GM23338 (cell line): ENCODE data around the gene TWSG1. TPM values are rescaled to one million over a fixed set of nuclear protein-coding genes. Genes with fewer than 3 reads are reported as not detected.

Experiments used
- ATAC-seq: fragments of 200-7000 bp; cut with Tn5 transposase; 3 replicates; pipeline ENCODE4 v1.9.1; 2020
- DNase-seq: peaks from one replicate; pipeline ENCODE4 v3.0.0-alpha.2; 2015; ENCODE audit warnings: low spot score
- H2AFZ ChIP-seq: fragments of 200-600 bp; sonication (generic); 2 replicates; pipeline ENCODE4 v1.8.0; 2016; ENCODE audit warnings: antibody characterized with exemption, mild to moderate bottlenecking, moderate library complexity
- H3F3A ChIP-seq: fragments of 200-600 bp; sonication (generic); replicated peaks from 2 replicates; pipeline ENCODE4 v1.8.0; 2017; ENCODE audit warnings: antibody characterized with exemption, mixed run types, low read depth
- H3K27ac ChIP-seq: fragments of 200-600 bp; sonication (generic); 2 replicates; pipeline ENCODE4 v1.6.1; 2016; ENCODE audit warnings: low read depth
- H3K27me3 ChIP-seq: fragments of 200-600 bp; sonication (generic); 2 replicates; pipeline ENCODE4 v1.8.0; 2016; ENCODE audit warnings: mild to moderate bottlenecking, mixed run types, moderate library complexity; ENCODE audit not compliant: insufficient read depth
- H3K36me3 ChIP-seq: fragments of 200-600 bp; sonication (generic); 2 replicates; pipeline ENCODE4 v1.8.0; 2016; ENCODE audit warnings: mild to moderate bottlenecking; ENCODE audit not compliant: insufficient read depth
- H3K4me1 ChIP-seq: fragments of 200-600 bp; sonication (generic); 2 replicates; pipeline ENCODE4 v1.8.0; 2016; ENCODE audit warnings: mild to moderate bottlenecking, moderate library complexity; ENCODE audit not compliant: insufficient read depth
- H3K4me2 ChIP-seq: fragments of 200-600 bp; sonication (generic); 2 replicates; pipeline ENCODE4 v1.7.1; 2017; ENCODE audit warnings: mixed run types
- H3K4me3 ChIP-seq: fragments of 200-600 bp; sonication (generic); 2 replicates; pipeline ENCODE4 v1.6.1; 2016; ENCODE audit warnings: mixed run types
- H3K79me2 ChIP-seq: fragments of 200-600 bp; sonication (generic); replicated peaks from 2 replicates; pipeline ENCODE4 v1.8.0; 2017; ENCODE audit warnings: mild to moderate bottlenecking; ENCODE audit not compliant: insufficient read depth
- H3K9me2 ChIP-seq: fragments of 200-600 bp; sonication (generic); 2 replicates; pipeline ENCODE4 v1.8.0; 2017; ENCODE audit not compliant: insufficient read depth
- H4K20me1 ChIP-seq: fragments of 200-600 bp; sonication (generic); replicated peaks from 2 replicates; pipeline ENCODE4 v1.8.0; 2017; ENCODE audit warnings: mild to moderate bottlenecking; ENCODE audit not compliant: insufficient read depth
- H3K27ac Mint-ChIP-seq: 2 replicates; pipeline ENCODE4 v1.8.0; 2020; ENCODE audit warnings: inconsistent platforms, mild to moderate bottlenecking, moderate library complexity, mixed read lengths
- H3K27me3 Mint-ChIP-seq: 3 replicates; pipeline ENCODE4 v1.8.0; 2022; ENCODE audit warnings: low read depth, mild to moderate bottlenecking, moderate library complexity, mixed read lengths, inconsistent platforms; ENCODE audit not compliant: insufficient read depth, poor library complexity
- H3K36me3 Mint-ChIP-seq: 3 replicates; pipeline ENCODE4 v1.8.0; 2021; ENCODE audit warnings: low read depth, mild to moderate bottlenecking, inconsistent platforms, moderate library complexity, mixed read lengths
- H3K4me1 Mint-ChIP-seq: 3 replicates; pipeline ENCODE4 v1.8.0; 2020; ENCODE audit warnings: mild to moderate bottlenecking, inconsistent platforms, mixed read lengths
- H3K4me3 Mint-ChIP-seq: 3 replicates; pipeline ENCODE4 v1.8.0; 2021; ENCODE audit warnings: moderate library complexity, mild to moderate bottlenecking, inconsistent platforms, mixed read lengths
- H3K9me3 Mint-ChIP-seq: 3 replicates; pipeline ENCODE4 v1.8.0; 2020; ENCODE audit warnings: moderate library complexity, mild to moderate bottlenecking, inconsistent platforms, mixed read lengths
- CREB1 ChIP-seq: fragments of 250-450 bp; sonication (Bioruptor Pico); IDR thresholded peaks from 2 replicates; pipeline ENCODE4 v1.5.0; 2020; ENCODE audit warnings: low read depth, mild to moderate bottlenecking, moderate library complexity
- EZH2 ChIP-seq: fragments of 200-600 bp; sonication (generic); IDR thresholded peaks from one replicate; pipeline ENCODE4 v1.8.0; 2017; ENCODE audit warnings: antibody characterized with exemption, mild to moderate bottlenecking, low read depth; ENCODE audit not compliant: unreplicated experiment
- EZH2phosphoT487 ChIP-seq: fragments of 200-600 bp; sonication (generic); IDR thresholded peaks from one replicate; pipeline ENCODE4 v1.8.1; 2018; ENCODE audit warnings: antibody characterized with exemption; ENCODE audit not compliant: unreplicated experiment
- JUNB ChIP-seq: IDR thresholded peaks from one replicate; pipeline ENCODE4 v1.6.1; 2016; ENCODE audit warnings: antibody characterized with exemption; ENCODE audit not compliant: unreplicated experiment
- NANOG ChIP-seq: IDR thresholded peaks from 2 replicates; pipeline ENCODE4 v1.6.1; 2016; ENCODE audit warnings: antibody characterized with exemption, borderline replicate concordance
- POLR2AphosphoS5 ChIP-seq: IDR thresholded peaks from 2 replicates; pipeline ENCODE4 v1.6.1; 2016; ENCODE audit warnings: antibody characterized with exemption, low read depth
- STAT1 ChIP-seq: IDR thresholded peaks from one replicate; pipeline ENCODE4 v1.6.1; 2016; ENCODE audit warnings: antibody characterized with exemption; ENCODE audit not compliant: unreplicated experiment
- ZNF114 ChIP-seq: fragments of 250-450 bp; sonication (Bioruptor Pico); IDR thresholded peaks from 2 replicates; pipeline ENCODE4 v1.5.0; 2020; ENCODE audit warnings: mild to moderate bottlenecking, moderate library complexity
- ZNF331 ChIP-seq: fragments of 250-450 bp; sonication (Bioruptor Pico); IDR thresholded peaks from 2 replicates; pipeline ENCODE4 v1.5.0; 2020; ENCODE audit warnings: low read depth, mild to moderate bottlenecking, moderate library complexity
- polyA plus RNA-seq: library from polyadenylated mRNA; unstranded; fragments of >200 nt; fragmentation: Nextera tagmentation; extraction: Ambion mirVana; gene quantifications from 2 replicates; pipeline ENCODE4 v1.2.1, GENCODE V29; 2016
- total RNA-seq: library from RNA; depleted of rRNA; stranded (reverse); fragments of >200 nt; shearing (Covaris generic); gene quantifications from 2 replicates; pipeline ENCODE4 v1.2.3, GENCODE V29; 2014
- TF ChIP-seq, protein P1 (sequence below), 2 experiments: fragments of 200-600 bp in 1 of 2; sonication (generic) in 1 of 2; conservative IDR thresholded peaks; 2 replicates each; pipeline versions ENCODE4 v1.5.1 to v1.6.1; 2016 to 2017; ENCODE audit warnings: antibody characterized with exemption in 2 of 2, low read depth in 2 of 2, mild to moderate bottlenecking in 2 of 2, moderate library complexity in 1 of 2
- TF ChIP-seq, protein P2 (sequence below): IDR thresholded peaks from 2 replicates; pipeline ENCODE4 v1.6.1; 2016; ENCODE audit warnings: antibody characterized with exemption
- TF ChIP-seq, protein P3 (sequence below): IDR thresholded peaks from one replicate; pipeline ENCODE4 v1.6.1; 2018; ENCODE audit warnings: antibody characterized with exemption; ENCODE audit not compliant: unreplicated experiment

TWSG1 gene
- total and polyA plus RNA-seq, 2 experiments from 2014 or later, result 11.5 to 29.1 TPM

DNA sequence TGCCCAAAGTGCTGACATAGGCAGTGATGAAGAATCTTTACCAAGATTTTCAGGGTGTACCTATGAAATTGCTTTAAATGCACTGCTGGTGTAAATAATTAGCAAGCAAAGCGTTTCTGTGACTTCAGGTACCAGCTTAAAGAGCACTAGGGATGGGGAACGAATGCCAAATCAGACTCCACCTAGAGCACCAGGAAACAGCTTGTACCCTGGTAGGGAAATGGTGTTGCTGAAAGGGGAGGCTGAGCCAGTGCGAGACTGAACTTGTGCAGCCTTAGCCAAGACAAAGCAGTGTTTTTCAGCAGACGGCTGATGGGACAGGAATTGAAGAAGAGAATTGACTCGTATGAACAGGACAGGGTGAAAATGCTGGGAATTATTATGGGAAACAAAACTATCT is 65.6 kb downstream of the TWSG1 start:
- no peak for ATAC-seq
- DNase-seq, result no peak
- H3K27me3 ChIP-seq, result no peaks in the 10 kb centered on the region
- peaks cover 9% of the 10 kb centered on the region; the same call in 1 of the 3 replicates for H3K36me3 Mint-ChIP-seq
- no peak overlapping the region for H3K27ac Mint-ChIP-seq
- no peaks in the 10 kb centered on the region for H3F3A ChIP-seq
- no peak overlapping the region for H3K27ac ChIP-seq
- H3K4me3 ChIP-seq, result no peak overlapping the region
- no peak overlapping the region for H2AFZ ChIP-seq
- no peak overlapping the region for H3K4me3 Mint-ChIP-seq
- H3K4me2 ChIP-seq, result no peak overlapping the region
- no peaks in the 10 kb centered on the region for H3K9me3 Mint-ChIP-seq
- peaks cover 2% of the 10 kb centered on the region for H3K27me3 Mint-ChIP-seq
- no peaks in the 10 kb centered on the region for H3K4me1 Mint-ChIP-seq
- no peaks in the 10 kb centered on the region for H4K20me1 ChIP-seq
- no peaks in the 10 kb centered on the region for H3K4me1 ChIP-seq
- H3K79me2 ChIP-seq, result no peaks in the 10 kb centered on the region
- no peaks in the 10 kb centered on the region for H3K36me3 ChIP-seq
- no peaks in the 10 kb centered on the region; the same call in 1 of the 2 replicates for H3K9me2 ChIP-seq
- TF ChIP-seq EZH2phosphoT487 (no peak), NANOG (no peak), JUNB (no peak), ZNF114 (no peak), STAT1 (no peak), CREB1 (no peak)
- TF ChIP-seq, protein P1, sequence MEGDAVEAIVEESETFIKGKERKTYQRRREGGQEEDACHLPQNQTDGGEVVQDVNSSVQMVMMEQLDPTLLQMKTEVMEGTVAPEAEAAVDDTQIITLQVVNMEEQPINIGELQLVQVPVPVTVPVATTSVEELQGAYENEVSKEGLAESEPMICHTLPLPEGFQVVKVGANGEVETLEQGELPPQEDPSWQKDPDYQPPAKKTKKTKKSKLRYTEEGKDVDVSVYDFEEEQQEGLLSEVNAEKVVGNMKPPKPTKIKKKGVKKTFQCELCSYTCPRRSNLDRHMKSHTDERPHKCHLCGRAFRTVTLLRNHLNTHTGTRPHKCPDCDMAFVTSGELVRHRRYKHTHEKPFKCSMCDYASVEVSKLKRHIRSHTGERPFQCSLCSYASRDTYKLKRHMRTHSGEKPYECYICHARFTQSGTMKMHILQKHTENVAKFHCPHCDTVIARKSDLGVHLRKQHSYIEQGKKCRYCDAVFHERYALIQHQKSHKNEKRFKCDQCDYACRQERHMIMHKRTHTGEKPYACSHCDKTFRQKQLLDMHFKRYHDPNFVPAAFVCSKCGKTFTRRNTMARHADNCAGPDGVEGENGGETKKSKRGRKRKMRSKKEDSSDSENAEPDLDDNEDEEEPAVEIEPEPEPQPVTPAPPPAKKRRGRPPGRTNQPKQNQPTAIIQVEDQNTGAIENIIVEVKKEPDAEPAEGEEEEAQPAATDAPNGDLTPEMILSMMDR (conservative IDR thresholded peaks at IDR 0.05; ENCODE audit: low read depth in 2 of 2), result no peak
- TF ChIP-seq, protein P2, sequence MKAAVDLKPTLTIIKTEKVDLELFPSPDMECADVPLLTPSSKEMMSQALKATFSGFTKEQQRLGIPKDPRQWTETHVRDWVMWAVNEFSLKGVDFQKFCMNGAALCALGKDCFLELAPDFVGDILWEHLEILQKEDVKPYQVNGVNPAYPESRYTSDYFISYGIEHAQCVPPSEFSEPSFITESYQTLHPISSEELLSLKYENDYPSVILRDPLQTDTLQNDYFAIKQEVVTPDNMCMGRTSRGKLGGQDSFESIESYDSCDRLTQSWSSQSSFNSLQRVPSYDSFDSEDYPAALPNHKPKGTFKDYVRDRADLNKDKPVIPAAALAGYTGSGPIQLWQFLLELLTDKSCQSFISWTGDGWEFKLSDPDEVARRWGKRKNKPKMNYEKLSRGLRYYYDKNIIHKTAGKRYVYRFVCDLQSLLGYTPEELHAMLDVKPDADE, result no peak

DNA sequence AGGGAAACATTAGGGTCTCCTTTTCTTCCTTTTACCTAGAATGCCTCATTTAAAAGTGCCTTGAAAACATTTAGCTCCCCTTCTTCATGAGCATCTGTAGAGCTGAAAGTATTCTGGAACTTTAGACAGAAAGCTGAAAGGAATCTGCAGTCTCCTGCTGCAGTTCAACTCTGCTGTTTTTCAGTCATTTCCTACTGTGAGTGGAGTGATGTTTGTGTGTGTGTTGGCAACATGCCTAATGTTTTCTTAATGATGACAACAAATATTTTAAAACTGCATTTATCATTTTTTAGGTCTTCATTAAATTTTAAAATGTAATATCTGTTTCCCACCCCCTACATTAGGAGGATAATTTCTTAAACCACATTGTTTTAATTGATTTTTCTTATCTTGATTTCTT is 66.6 kb downstream of the TWSG1 start:
- no peaks in the 10 kb centered on the region for H3F3A ChIP-seq
- Mint-ChIP-seq H3K27ac (no peak overlapping the region), H3K36me3 (peaks cover 9% of the 10 kb centered on the region; the same call in 1 of the 3 replicates), H3K27me3 (peaks cover 2% of the 10 kb centered on the region), H3K4me1 (no peaks in the 10 kb centered on the region), H3K4me3 (no peak overlapping the region), H3K9me3 (no peaks in the 10 kb centered on the region)
- ATAC-seq (no peak), DNase-seq (no peak)
- H3K9me2 ChIP-seq, result no peaks in the 10 kb centered on the region; the same call in 1 of the 2 replicates
- no peaks in the 10 kb centered on the region for H3K79me2 ChIP-seq
- no peak overlapping the region for H3K4me2 ChIP-seq
- H2AFZ ChIP-seq, result no peak overlapping the region
- no peaks in the 10 kb centered on the region for H3K4me1 ChIP-seq
- H4K20me1 ChIP-seq, result no peaks in the 10 kb centered on the region
- H3K36me3 ChIP-seq, result no peaks in the 10 kb centered on the region
- H3K27me3 ChIP-seq, result no peaks in the 10 kb centered on the region
- no peak overlapping the region for H3K27ac ChIP-seq
- H3K4me3 ChIP-seq, result no peak overlapping the region
- no peak for TF ChIP-seq ZNF331 (CRISPR knock-in tag)
- no peak for TF ChIP-seq CREB1
- TF ChIP-seq JUNB, result no peak
- no peak for TF ChIP-seq STAT1
- no peak for TF ChIP-seq EZH2
- no peak for TF ChIP-seq NANOG
- TF ChIP-seq, protein P1 (conservative IDR thresholded peaks at IDR 0.05; ENCODE audit: low read depth in 2 of 2), result no peak
- TF ChIP-seq, protein P3, sequence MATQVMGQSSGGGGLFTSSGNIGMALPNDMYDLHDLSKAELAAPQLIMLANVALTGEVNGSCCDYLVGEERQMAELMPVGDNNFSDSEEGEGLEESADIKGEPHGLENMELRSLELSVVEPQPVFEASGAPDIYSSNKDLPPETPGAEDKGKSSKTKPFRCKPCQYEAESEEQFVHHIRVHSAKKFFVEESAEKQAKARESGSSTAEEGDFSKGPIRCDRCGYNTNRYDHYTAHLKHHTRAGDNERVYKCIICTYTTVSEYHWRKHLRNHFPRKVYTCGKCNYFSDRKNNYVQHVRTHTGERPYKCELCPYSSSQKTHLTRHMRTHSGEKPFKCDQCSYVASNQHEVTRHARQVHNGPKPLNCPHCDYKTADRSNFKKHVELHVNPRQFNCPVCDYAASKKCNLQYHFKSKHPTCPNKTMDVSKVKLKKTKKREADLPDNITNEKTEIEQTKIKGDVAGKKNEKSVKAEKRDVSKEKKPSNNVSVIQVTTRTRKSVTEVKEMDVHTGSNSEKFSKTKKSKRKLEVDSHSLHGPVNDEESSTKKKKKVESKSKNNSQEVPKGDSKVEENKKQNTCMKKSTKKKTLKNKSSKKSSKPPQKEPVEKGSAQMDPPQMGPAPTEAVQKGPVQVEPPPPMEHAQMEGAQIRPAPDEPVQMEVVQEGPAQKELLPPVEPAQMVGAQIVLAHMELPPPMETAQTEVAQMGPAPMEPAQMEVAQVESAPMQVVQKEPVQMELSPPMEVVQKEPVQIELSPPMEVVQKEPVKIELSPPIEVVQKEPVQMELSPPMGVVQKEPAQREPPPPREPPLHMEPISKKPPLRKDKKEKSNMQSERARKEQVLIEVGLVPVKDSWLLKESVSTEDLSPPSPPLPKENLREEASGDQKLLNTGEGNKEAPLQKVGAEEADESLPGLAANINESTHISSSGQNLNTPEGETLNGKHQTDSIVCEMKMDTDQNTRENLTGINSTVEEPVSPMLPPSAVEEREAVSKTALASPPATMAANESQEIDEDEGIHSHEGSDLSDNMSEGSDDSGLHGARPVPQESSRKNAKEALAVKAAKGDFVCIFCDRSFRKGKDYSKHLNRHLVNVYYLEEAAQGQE, result no peak
- TF ChIP-seq EZH2phosphoT487, result no peak
- no peak for TF ChIP-seq POLR2AphosphoS5
